ENCODE measurements around the gene LARGE2. TPM values are rescaled to one million over a fixed set of nuclear protein-coding genes. Genes with fewer than 3 reads are reported as not detected.
A peak's percentile ranks its signal among the peaks of the same experiment; 100 is the strongest.
"Not testable (repeated sequence)": the region's sequence is repeated elsewhere in the genome, so short reads cannot be mapped to it uniquely, and the experiment has no call there.

The LARGE2 gene
- total and polyA plus RNA-seq, 7 donors = 0.13 TPM; not detected in 6

DNA sequence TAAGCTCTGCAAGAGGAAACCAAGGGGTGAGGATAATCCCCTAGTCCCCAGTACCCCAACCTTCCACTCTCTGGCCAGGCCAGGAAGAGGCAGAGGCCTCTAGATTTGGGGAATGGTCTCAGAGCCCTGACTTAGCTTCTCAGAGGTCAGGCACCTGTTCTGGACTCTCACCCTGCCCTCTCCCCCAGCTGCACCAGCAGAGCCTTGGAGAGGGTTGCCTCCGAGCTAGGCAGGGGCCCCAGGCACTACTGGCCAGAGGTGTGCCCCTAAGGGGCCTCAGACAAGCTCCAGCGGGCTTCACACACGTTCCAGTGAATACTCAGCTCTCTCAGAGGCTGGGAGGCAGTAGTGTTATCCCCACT, 23.4 kb upstream of the LARGE2 start:
- no peaks in the 10 kb centered on the region for H3K36me3 ChIP-seq (ENCODE audit: insufficient read depth in 1 of 2, low read depth in 1 of 2)
- no peak for ATAC-seq
- intact Hi-C loops (cut with DNase I) = no loop called here
- peak overlapping the region; percentile 69 for H3K4me3 ChIP-seq
- H3K9me3 ChIP-seq = no peaks in the 10 kb centered on the region
- TF ChIP-seq, protein P1, sequence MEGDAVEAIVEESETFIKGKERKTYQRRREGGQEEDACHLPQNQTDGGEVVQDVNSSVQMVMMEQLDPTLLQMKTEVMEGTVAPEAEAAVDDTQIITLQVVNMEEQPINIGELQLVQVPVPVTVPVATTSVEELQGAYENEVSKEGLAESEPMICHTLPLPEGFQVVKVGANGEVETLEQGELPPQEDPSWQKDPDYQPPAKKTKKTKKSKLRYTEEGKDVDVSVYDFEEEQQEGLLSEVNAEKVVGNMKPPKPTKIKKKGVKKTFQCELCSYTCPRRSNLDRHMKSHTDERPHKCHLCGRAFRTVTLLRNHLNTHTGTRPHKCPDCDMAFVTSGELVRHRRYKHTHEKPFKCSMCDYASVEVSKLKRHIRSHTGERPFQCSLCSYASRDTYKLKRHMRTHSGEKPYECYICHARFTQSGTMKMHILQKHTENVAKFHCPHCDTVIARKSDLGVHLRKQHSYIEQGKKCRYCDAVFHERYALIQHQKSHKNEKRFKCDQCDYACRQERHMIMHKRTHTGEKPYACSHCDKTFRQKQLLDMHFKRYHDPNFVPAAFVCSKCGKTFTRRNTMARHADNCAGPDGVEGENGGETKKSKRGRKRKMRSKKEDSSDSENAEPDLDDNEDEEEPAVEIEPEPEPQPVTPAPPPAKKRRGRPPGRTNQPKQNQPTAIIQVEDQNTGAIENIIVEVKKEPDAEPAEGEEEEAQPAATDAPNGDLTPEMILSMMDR (IDR thresholded peaks at IDR 0.05) = no peak
- DNase-seq = no peak
- H3K4me1 ChIP-seq = peaks cover 7% of the 10 kb centered on the region
- peaks cover 0 to 38% (median 13%) of the 10 kb centered on the region in 3 donors for H3K27me3 ChIP-seq (ENCODE audit: insufficient read depth in 3 of 3, low read length in 2 of 3)
- H3K27ac ChIP-seq = no peak overlapping the region
- 7 to 9% (median 8%) methylated on average over 3 of the region's 3 CpGs for WGBS, 3 donors

DNA sequence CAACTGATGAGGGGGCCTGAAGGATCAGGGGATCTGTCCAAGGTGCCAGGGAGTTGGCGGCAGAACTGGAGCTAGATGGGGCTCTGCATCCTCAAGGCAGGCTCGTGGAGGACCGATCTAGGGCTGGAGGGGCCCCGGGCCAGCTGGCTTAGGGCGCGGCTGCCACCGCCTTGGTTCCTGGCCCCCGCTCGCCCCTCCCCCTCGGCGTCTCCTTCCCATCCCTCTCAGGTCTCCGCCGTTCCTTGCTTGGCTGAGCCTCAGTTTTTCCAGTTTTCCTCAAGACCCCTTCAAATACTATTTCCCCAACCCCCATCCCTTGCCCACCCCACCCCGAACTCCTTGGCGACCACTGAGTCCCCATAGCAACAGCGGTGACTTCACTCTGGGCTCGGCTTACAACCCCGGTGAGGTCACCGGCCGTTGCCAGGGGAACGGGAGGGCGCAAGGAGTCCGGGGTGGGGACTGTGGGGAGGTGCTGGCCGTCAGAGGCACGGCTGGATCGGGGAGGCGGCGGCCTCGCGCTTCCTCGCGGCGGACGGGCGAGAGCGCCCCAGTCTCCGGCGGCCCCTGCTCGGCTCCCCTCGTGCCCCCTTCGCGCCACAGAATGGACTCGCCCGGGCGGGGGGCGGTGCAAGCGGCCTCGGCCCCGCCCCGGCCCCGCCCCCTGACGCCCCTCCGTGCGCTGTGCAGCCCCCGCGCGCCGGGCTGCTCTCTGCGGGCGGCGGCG, 22.8 kb upstream of the LARGE2 start:
- peaks cover 7% of the 10 kb centered on the region for H3K4me1 ChIP-seq
- peak overlapping the region; percentile 69 for H3K4me3 ChIP-seq
- no peaks in the 10 kb centered on the region for H3K36me3 ChIP-seq (ENCODE audit: insufficient read depth in 1 of 2, low read depth in 1 of 2)
- WGBS, 3 donors = 0 to 2% (median 0%) methylated on average over 27 to 62 of the region's 62 CpGs
- DNase-seq = peak; percentile 85 to 93
- TF ChIP-seq, protein P1 (IDR thresholded peaks at IDR 0.05) = no peak
- intact Hi-C loops (cut with DNase I) = no loop called here
- H3K27me3 ChIP-seq (ENCODE audit: insufficient read depth in 3 of 3, low read length in 2 of 3) = peaks cover 0 to 38% (median 13%) of the 10 kb centered on the region in 3 donors
- ATAC-seq = peak; percentile 66 to 90 (median 82)
- H3K27ac ChIP-seq = no peak overlapping the region
- no peaks in the 10 kb centered on the region for H3K9me3 ChIP-seq

DNA sequence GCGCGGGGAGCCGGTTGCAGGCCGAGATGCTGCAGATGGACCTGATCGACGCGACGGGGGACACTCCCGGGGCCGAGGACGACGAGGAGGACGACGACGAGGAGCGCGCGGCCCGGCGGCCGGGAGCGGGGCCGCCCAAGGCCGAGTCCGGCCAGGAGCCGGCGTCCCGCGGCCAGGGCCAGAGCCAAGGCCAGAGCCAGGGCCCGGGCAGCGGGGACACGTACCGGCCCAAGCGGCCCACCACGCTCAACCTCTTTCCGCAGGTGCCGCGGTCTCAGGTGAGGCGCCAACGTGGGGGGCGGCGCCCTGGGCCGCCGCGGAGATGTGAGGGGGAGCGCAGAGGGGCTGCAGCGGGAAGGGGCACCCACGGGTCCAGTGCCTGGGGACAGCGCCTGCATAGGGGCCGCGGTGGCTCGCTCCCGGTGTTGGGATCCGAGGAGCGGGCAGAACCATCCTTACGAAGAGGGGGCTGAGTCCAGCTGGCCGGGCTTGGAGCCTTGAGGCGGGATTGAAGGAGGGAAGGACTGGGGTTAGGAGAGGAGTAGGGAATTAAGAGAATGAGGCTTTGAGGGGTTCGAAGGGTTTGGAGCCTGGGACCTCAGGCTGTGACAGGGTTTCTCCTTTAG, 22.2 kb upstream of the LARGE2 start:
- H3K4me3 ChIP-seq = peak overlapping the region; percentile 69
- intact Hi-C loops (cut with DNase I); H3K27ac ChIP-seq; H3K36me3 ChIP-seq (ENCODE audit: insufficient read depth in 1 of 2, low read depth in 1 of 2); H3K4me1 ChIP-seq; H3K9me3 ChIP-seq: not testable (repeated sequence)
- WGBS, 3 donors = 4 to 5% (median 5%) methylated on average over 24 to 39 of the region's 59 CpGs
- peaks cover 0 to 38% (median 13%) of the 10 kb centered on the region in 3 donors for H3K27me3 ChIP-seq (ENCODE audit: insufficient read depth in 3 of 3, low read length in 2 of 3)
- DNase-seq (peak in 1 of 2 donors; percentile 51), ATAC-seq (peak; percentile 17 to 30 (median 18))

GRCh38 chr11:45900916-45901617, 21.4 kb upstream of the LARGE2 start:
- TF ChIP-seq, protein P1 (IDR thresholded peaks at IDR 0.05) = no peak
- Histone ChIP-seq H3K27ac (no peak overlapping the region), H3K4me1 (peaks cover 7% of the 10 kb centered on the region), H3K9me3 (no peaks in the 10 kb centered on the region), H3K36me3 (ENCODE audit: insufficient read depth in 1 of 2, low read depth in 1 of 2) (no peaks in the 10 kb centered on the region), H3K27me3 (ENCODE audit: insufficient read depth in 3 of 3, low read length in 2 of 3) (peaks cover 0 to 38% (median 13%) of the 10 kb centered on the region in 3 donors), H3K4me3 (peak overlapping the region; percentile 69)
- DNase-seq (no peak), ATAC-seq (no peak)
- 11 to 15% (median 15%) methylated on average over 8 of the region's 8 CpGs for WGBS, 3 donors
- intact Hi-C loops (cut with DNase I) = no loop called here

DNA sequence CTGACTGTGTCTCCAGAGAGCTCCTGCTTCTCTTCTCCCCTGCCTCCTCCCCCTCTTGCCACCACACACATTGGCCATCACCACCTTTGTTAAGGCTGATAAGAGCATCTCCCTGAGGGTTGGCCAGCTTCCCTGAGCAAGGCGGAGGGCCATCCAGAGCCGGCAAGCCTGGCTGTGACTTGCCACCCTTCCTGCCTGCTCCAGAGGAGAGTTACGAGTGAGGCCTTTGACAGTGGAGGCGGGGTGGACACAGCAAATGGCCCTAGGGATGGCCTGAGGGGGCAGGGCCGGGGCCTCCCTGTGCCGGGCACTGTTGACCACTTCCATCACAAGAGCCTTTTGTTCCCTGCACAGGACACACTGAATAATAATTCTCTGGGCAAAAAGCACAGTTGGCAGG, 20.8 kb upstream of the LARGE2 start:
- WGBS, 3 donors = 70 to 82% (median 71%) methylated on average over 6 of the region's 6 CpGs
- H3K4me1 ChIP-seq = peaks cover 2% of the 10 kb centered on the region
- DNase-seq = no peak

More for the DNA sequence above, 20.8 kb upstream of the LARGE2 start:
- Histone ChIP-seq H3K27ac (no peak overlapping the region), H3K4me3 (no peak overlapping the region), H3K36me3 (ENCODE audit: insufficient read depth in 1 of 2, low read depth in 1 of 2) (no peaks in the 10 kb centered on the region), H3K9me3 (no peaks in the 10 kb centered on the region), H3K27me3 (ENCODE audit: insufficient read depth in 3 of 3, low read length in 2 of 3) (peaks cover 0 to 35% (median 13%) of the 10 kb centered on the region in 3 donors)
- intact Hi-C loops (cut with DNase I) = no loop called here
- no peak for ATAC-seq
- TF ChIP-seq, protein P1 (IDR thresholded peaks at IDR 0.05) = no peak

Measured in psoas muscle (tissue), 8 donors.